K562 (cell line): ENCODE results near the gene YES1. TPM values are rescaled to one million over a fixed set of nuclear protein-coding genes. Genes with fewer than 3 reads are reported as not detected.
A peak's percentile ranks its signal among the peaks of the same experiment; 100 is the strongest.

ENCODE experiments used
- ARNT ChIP-seq, 2 experiments: fragments of 450-650 bp; IDR thresholded peaks; 2 replicates each; pipeline ENCODE4 v1.6.1; 2016; ENCODE audit warnings: mild to moderate bottlenecking in 1 of 2
- BACH1 ChIP-seq: fragments of 200-800 bp; sonication (Bioruptor generic); IDR thresholded peaks from 2 replicates; pipeline ENCODE4 v1.6.1; 2016; ENCODE audit warnings: missing genetic modification characterization, missing compliant biosample characterization
- CBX1 ChIP-seq: sonication (generic); IDR thresholded peaks from 2 replicates; pipeline ENCODE4 v1.6.1; 2016; ENCODE audit warnings: antibody characterized with exemption, low read depth, mild to moderate bottlenecking
- E2F3 ChIP-seq: fragments of 250-450 bp; sonication (Bioruptor Pico); IDR thresholded peaks from 2 replicates; pipeline ENCODE4 v1.4.0; 2020; ENCODE audit warnings: mild to moderate bottlenecking
- EGR1 ChIP-seq: fragments of 450-650 bp; conservative IDR thresholded peaks from 2 replicates; pipeline ENCODE4 v1.6.1; 2017; ENCODE audit warnings: mild to moderate bottlenecking
- ELF4 ChIP-seq: fragments of 450-650 bp; formaldehyde crosslinking; IDR thresholded peaks from 2 replicates; pipeline ENCODE4 v1.4.0; 2022; ENCODE audit warnings: missing genetic modification characterization
- HDAC1 ChIP-seq, 2 experiments: fragments of 450-650 bp; IDR thresholded peaks; 2 replicates each; pipeline ENCODE4 v1.6.1; 2016 to 2017; ENCODE audit warnings: inconsistent platforms in 1 of 2, mild to moderate bottlenecking in 1 of 2, moderate library complexity in 1 of 2
- HEY1 ChIP-seq: fragments of 250-450 bp; sonication (Bioruptor Pico); IDR thresholded peaks from 2 replicates; pipeline ENCODE4 v1.5.0; 2020; ENCODE audit warnings: mild to moderate bottlenecking, moderate library complexity, borderline replicate concordance
- NFATC3 ChIP-seq: fragments of 450-650 bp; IDR thresholded peaks from 2 replicates; pipeline ENCODE4 v1.6.1; 2017; ENCODE audit warnings: mild to moderate bottlenecking
- NR3C1 ChIP-seq: sonication (generic); formaldehyde crosslinking; IDR thresholded peaks from 2 replicates; pipeline ENCODE4 v1.8.1; 2022; ENCODE audit warnings: missing genetic modification reagents
- SMARCA5 ChIP-seq: fragments of 450-650 bp; IDR thresholded peaks from 2 replicates; pipeline ENCODE4 v1.6.1; 2016
- SOX6 ChIP-seq: fragments of 450-650 bp; IDR thresholded peaks from 2 replicates; pipeline ENCODE4 v1.6.1; 2014; ENCODE audit warnings: mild to moderate bottlenecking
- TAF1 ChIP-seq: IDR thresholded peaks from 2 replicates; pipeline ENCODE4 v1.6.1; 2011; ENCODE audit warnings: mild to moderate bottlenecking, low read length, moderate library complexity; ENCODE audit not compliant: insufficient read depth, control insufficient read depth, severe bottlenecking; ENCODE audit errors: extremely low read depth
- TBL1XR1 ChIP-seq, 2 experiments: IDR thresholded peaks; 2 replicates each; pipeline ENCODE4 v1.6.1; 2012; ENCODE audit warnings: improper control_type of control experiment in 2 of 2, low read length in 2 of 2, mild to moderate bottlenecking in 1 of 2
- TEAD2 ChIP-seq: fragments of 450-650 bp; IDR thresholded peaks from 2 replicates; pipeline ENCODE4 v1.6.1; 2016; ENCODE audit warnings: missing genetic modification characterization, control low read depth, missing compliant biosample characterization
- U2AF1 ChIP-seq: fragments of 200-400 bp; formaldehyde crosslinking; optimal IDR thresholded peaks from 2 replicates; pipeline ENCODE3; 2017; ENCODE audit warnings: mild to moderate bottlenecking, low read depth, low read length, moderate library complexity
- YY1 ChIP-seq, 3 experiments: IDR thresholded peaks; 2 replicates each; pipeline ENCODE4 v1.6.1; 2011; ENCODE audit warnings: low read length in 2 of 3, mild to moderate bottlenecking in 2 of 3, moderate library complexity in 2 of 3, borderline replicate concordance in 1 of 3, control low read depth in 1 of 3, low read depth in 1 of 3; ENCODE audit not compliant: insufficient read depth in 3 of 3, insufficient replicate concordance in 2 of 3, control insufficient read depth in 1 of 3, insufficient read length in 1 of 3; ENCODE audit errors: extremely low read depth in 1 of 3
- ZBTB7A ChIP-seq: IDR thresholded peaks from 2 replicates; pipeline ENCODE4 v1.6.1; 2011; ENCODE audit warnings: low read depth, mild to moderate bottlenecking, low read length, moderate library complexity, borderline replicate concordance; ENCODE audit not compliant: control insufficient read depth
- ZC3H11A ChIP-seq: IDR thresholded peaks from 2 replicates; pipeline ENCODE4 v1.6.1; 2012; ENCODE audit warnings: low read depth, low read length, improper control_type of control experiment
- ZNF347 ChIP-seq: fragments of 450-650 bp; formaldehyde crosslinking; IDR thresholded peaks from 2 replicates; pipeline ENCODE4 v1.4.0; 2020; ENCODE audit warnings: low read depth, mild to moderate bottlenecking, moderate library complexity
- ZNF589 ChIP-seq: fragments of 200-800 bp; sonication (Bioruptor generic); IDR thresholded peaks from 2 replicates; pipeline ENCODE4 v1.6.1; 2016; ENCODE audit warnings: low read depth, missing genetic modification characterization, missing compliant biosample characterization
- polyA plus RNA-seq, 8 experiments: library from polyadenylated mRNA; depleted of rRNA in 4 of 8; stranded (reverse) in 5 of 8; unstranded in 3 of 8; fragments of >200 nt; fragmentation: Nextera tagmentation in 2 of 8; fragmentation: Illumina TruSeq in 1 of 8; extraction: Ambion mirVana in 2 of 8; extraction: Trizol in 1 of 8; gene quantifications; 2 replicates each; pipeline versions ENCODE4 v1.2.1 to v1.2.3, GENCODE V29; 2011 to 2014; ENCODE audit warnings: inconsistent platforms in 1 of 8, missing spikeins in 1 of 8
- total RNA-seq, 7 experiments: library from RNA; depleted of rRNA in 6 of 7; stranded (reverse); fragments of >200 nt in 6 of 7; fragmentation: Illumina TruSeq in 2 of 7; extraction: Trizol in 2 of 7; gene quantifications; 2 replicates each; pipeline versions ENCODE4 v1.2.1 to v1.2.3, GENCODE V29; 2011 to 2021; ENCODE audit warnings: low replicate concordance in 1 of 7
- TF ChIP-seq, protein P1 (sequence below): sonication (generic); formaldehyde crosslinking; IDR thresholded peaks from 2 replicates; pipeline ENCODE4 v1.8.0; 2023; ENCODE audit warnings: mild to moderate bottlenecking, missing genetic modification reagents
- TF ChIP-seq, protein P2 (sequence below): sonication (generic); formaldehyde crosslinking; IDR thresholded peaks from 2 replicates; pipeline ENCODE4 v1.8.1; 2023; ENCODE audit warnings: mild to moderate bottlenecking, missing genetic modification reagents
- TF ChIP-seq, protein P3 (sequence below): fragments of 450-650 bp; formaldehyde crosslinking; IDR thresholded peaks from 2 replicates; pipeline ENCODE4 v1.4.0; 2022; ENCODE audit warnings: missing genetic modification characterization
- TF ChIP-seq, protein P4 (sequence below), 2 experiments: fragments of 250-450 bp in 1 of 2; fragments of 450-650 bp in 1 of 2; sonication (Bioruptor Pico) in 1 of 2; IDR thresholded peaks; 2 replicates each; pipeline versions ENCODE4 v1.6.1 to v1.8.0; 2016 to 2021; ENCODE audit warnings: mild to moderate bottlenecking in 2 of 2, moderate library complexity in 2 of 2, missing compliant biosample characterization in 1 of 2, missing genetic modification characterization in 1 of 2

The YES1 gene
- total and polyA plus RNA-seq, 9 of the 15 experiments (the other 6 are each of a cell fraction or from before 2014, with no cell fraction given), result 37.2 to 115 (median 77.7) TPM

DNA sequence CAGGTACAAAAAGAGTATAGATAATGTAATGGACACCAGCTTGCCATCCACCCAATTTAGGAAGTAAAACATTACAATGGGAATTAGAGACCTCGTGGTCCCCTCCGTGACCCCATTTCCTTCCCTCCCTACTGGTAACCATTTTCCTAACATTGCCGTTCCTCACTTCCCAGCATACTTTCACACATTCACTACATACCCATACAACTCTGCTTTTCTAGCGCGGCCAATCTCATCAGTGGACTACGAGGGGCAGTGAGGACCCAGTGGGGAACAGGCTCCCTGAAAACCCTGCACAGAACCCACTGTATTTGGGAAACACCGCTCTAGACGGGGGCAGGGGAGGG lies 100.8 kb downstream of the YES1 start (continued):
- TF ChIP-seq, protein P1, sequence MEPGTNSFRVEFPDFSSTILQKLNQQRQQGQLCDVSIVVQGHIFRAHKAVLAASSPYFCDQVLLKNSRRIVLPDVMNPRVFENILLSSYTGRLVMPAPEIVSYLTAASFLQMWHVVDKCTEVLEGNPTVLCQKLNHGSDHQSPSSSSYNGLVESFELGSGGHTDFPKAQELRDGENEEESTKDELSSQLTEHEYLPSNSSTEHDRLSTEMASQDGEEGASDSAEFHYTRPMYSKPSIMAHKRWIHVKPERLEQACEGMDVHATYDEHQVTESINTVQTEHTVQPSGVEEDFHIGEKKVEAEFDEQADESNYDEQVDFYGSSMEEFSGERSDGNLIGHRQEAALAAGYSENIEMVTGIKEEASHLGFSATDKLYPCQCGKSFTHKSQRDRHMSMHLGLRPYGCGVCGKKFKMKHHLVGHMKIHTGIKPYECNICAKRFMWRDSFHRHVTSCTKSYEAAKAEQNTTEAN (CRISPR knock-in tag), result no peak
- TF ChIP-seq, protein P2, sequence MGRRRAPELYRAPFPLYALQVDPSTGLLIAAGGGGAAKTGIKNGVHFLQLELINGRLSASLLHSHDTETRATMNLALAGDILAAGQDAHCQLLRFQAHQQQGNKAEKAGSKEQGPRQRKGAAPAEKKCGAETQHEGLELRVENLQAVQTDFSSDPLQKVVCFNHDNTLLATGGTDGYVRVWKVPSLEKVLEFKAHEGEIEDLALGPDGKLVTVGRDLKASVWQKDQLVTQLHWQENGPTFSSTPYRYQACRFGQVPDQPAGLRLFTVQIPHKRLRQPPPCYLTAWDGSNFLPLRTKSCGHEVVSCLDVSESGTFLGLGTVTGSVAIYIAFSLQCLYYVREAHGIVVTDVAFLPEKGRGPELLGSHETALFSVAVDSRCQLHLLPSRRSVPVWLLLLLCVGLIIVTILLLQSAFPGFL, result no peak
- no peak for TF ChIP-seq TAF1
- TF ChIP-seq ZNF589, result 0 out of 2 replicates have a peak, but pooled peaks have one; percentile 60
- TF ChIP-seq, protein P3, sequence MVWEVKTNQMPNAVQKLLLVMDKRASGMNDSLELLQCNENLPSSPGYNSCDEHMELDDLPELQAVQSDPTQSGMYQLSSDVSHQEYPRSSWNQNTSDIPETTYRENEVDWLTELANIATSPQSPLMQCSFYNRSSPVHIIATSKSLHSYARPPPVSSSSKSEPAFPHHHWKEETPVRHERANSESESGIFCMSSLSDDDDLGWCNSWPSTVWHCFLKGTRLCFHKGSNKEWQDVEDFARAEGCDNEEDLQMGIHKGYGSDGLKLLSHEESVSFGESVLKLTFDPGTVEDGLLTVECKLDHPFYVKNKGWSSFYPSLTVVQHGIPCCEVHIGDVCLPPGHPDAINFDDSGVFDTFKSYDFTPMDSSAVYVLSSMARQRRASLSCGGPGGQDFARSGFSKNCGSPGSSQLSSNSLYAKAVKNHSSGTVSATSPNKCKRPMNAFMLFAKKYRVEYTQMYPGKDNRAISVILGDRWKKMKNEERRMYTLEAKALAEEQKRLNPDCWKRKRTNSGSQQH (CRISPR knock-in tag), result no peak
- TF ChIP-seq HEY1, result no peak
- peak; percentile 46; the same call in 1 of the 2 replicates for TF ChIP-seq ELF4 (CRISPR knock-in tag)
- no peak for TF ChIP-seq SOX6
- no peak for TF ChIP-seq CBX1
- 0 out of 2 replicates have a peak, but pooled peaks have one; percentile 15 for TF ChIP-seq E2F3 (CRISPR knock-in tag)
- no peak for TF ChIP-seq ZC3H11A
- peak in 1 of 3 experiments; percentile 70 for TF ChIP-seq YY1 (IDR thresholded peaks at IDR 0.05; ENCODE audit: borderline replicate concordance in 1 of 3, control insufficient read depth in 1 of 3, extremely low read depth in 1 of 3, insufficient read depth in 3 of 3, insufficient read length in 1 of 3, insufficient replicate concordance in 2 of 3, low read depth in 1 of 3, low read length in 2 of 3)
- TF ChIP-seq TBL1XR1 (IDR thresholded peaks at IDR 0.05; ENCODE audit: low read length in 2 of 2), result no peak
- no peak for TF ChIP-seq EGR1
- TF ChIP-seq SMARCA5, result no peak
- TF ChIP-seq NR3C1 (CRISPR knock-in tag), result no peak
- TF ChIP-seq NFATC3, result no peak
- TF ChIP-seq HDAC1 (IDR thresholded peaks at IDR 0.05), result no peak; a peak in 1 of 4 replicates
- no peak for TF ChIP-seq ZNF347
- TF ChIP-seq, protein P4, sequence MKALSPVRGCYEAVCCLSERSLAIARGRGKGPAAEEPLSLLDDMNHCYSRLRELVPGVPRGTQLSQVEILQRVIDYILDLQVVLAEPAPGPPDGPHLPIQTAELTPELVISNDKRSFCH (CRISPR knock-in tag; IDR thresholded peaks at IDR 0.05), result 0 out of 2 replicates have a peak, but pooled peaks have one; percentile 36
- TF ChIP-seq, protein P4 (tag; IDR thresholded peaks at IDR 0.05), result no peak
- no peak for TF ChIP-seq BACH1 (tag)
- no peak for TF ChIP-seq ZBTB7A
- 0 out of 4 replicates have a peak, but pooled peaks of 1 of the 2 experiments have one; percentile 45 for TF ChIP-seq ARNT (IDR thresholded peaks at IDR 0.05)
- no peak for TF ChIP-seq TEAD2
- TF ChIP-seq U2AF1, result no peak
